ENCODE results near the gene CBLB.

CBLB gene

DNA sequence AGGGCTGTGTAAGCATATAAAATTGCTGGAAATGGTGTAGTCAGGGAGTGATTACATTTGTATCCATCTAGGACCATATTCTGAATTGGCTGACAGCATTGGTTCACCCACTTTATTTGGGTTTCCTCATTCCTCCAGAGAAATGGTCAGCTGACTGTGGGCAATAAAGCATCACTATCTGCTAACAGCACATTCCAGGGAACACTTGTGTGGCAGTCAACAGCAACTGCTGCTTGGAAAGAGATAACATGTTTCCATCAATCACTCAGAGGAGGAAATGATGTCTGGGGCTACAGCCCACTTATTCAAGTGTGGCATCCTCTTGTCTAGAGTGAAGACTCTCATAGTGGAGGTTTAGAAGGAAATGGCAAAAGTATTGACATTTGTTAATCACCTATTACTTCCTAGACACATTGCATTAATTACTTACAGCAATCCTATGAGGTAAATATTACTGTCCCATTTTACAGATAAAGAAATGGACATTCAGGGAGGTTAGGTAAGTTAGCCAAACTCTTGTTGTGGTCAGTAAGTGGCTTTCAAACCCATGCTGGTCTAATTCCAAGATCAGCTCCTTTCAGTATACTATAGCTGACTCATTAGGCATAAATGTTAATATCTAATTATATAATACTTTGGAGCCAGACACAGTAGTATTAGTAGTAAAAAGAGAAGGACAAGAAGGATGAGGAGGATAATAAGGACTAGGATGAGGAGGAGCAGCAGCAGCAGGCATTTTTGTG lies 254.4 kb downstream of the CBLB start:
- TF ChIP-seq, protein P1, sequence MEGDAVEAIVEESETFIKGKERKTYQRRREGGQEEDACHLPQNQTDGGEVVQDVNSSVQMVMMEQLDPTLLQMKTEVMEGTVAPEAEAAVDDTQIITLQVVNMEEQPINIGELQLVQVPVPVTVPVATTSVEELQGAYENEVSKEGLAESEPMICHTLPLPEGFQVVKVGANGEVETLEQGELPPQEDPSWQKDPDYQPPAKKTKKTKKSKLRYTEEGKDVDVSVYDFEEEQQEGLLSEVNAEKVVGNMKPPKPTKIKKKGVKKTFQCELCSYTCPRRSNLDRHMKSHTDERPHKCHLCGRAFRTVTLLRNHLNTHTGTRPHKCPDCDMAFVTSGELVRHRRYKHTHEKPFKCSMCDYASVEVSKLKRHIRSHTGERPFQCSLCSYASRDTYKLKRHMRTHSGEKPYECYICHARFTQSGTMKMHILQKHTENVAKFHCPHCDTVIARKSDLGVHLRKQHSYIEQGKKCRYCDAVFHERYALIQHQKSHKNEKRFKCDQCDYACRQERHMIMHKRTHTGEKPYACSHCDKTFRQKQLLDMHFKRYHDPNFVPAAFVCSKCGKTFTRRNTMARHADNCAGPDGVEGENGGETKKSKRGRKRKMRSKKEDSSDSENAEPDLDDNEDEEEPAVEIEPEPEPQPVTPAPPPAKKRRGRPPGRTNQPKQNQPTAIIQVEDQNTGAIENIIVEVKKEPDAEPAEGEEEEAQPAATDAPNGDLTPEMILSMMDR (IDR thresholded peaks at IDR 0.05; ENCODE audit: low read depth, low read length): no peak
- no peak overlapping the region for H3K4me3 ChIP-seq (ENCODE audit: low read depth, low read length)

DNA sequence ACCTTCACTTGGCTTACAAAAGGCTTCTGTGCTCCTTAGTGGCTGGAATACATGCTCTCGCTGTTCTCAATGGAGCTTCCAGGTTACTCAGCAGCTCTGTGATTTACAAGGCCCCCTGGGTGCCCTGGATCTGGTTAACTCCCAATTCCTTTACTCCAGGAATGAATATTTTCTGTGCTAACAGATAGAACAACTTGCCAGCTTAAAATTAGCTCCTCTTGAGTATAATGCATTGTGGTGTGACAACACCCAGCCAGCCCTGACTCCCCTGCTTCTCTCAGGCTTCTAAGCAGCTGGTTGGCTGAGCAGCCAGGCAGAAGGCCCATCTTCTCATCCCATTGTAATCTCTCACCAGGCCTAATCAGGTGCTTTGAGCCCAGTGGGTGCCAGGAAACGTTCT lies 255.7 kb downstream of the CBLB start:
- TF ChIP-seq, protein P1 (IDR thresholded peaks at IDR 0.05; ENCODE audit: low read depth, low read length): no peak
- no peak overlapping the region for H3K4me3 ChIP-seq (ENCODE audit: low read depth, low read length)

DNA sequence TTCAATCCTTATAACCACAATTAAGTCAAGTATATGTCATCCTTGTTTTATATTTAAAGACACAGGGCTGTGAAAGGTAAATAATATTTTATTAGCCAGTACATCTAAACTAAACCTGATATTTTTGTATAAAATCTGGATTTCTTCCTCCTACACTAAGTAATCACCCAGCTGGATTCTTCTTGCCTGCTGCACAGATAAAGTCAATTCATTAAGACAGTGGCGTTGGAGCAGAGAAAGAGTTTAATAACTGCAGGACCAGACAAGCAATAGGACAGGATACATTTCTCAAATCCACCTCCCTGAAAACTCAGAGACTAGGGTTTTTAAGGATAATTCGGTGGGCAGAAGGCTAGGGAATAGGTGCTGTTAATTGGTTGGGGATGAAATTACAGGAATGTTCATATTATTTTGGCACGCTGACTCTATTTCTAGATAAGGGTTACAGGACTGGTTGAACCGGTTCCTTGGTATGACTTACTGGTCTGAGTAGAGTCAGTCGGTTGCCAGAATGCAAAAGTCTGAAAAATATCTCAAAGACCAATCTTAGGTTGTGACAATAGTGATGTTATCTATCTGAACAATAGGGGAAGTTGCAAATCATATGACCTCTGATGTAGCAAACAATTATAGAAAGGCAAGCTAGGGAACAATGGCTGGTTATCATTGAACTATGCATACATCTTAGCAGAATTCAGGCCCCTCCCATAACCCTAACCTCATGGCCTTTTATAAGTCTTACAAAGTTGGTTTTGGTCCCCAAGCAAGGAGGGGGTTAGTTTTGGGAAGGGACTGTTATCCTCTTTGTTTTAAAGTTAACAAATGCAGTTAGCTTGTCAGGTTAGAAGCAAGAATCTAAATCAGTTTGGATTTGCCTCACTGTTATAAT lies 257.3 kb downstream of the CBLB start:
- TF ChIP-seq, protein P1 (IDR thresholded peaks at IDR 0.05; ENCODE audit: low read depth, low read length): no peak
- no peak overlapping the region for H3K4me3 ChIP-seq (ENCODE audit: low read depth, low read length)

DNA sequence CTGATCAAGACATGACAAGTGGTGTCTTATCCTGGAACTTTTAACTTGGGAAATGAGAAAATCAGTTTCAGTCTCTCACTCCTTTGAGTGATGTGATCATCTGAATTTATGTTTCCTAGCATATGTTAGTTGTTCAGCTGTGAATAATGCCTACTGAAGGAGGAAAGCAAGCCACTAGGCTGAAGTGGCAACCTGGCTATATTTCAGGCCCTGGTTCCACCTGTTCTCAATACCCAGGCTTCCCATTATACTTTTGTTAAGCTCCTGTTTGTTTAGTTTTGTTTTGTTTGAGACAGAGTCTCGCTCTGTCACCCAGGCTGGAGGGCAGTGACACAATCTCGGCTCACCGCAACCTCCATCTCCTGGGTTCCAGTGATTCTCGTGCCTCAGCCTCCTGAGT lies 258.3 kb downstream of the CBLB start:
- TF ChIP-seq, protein P1 (IDR thresholded peaks at IDR 0.05; ENCODE audit: low read depth, low read length): no peak
- no peak overlapping the region for H3K4me3 ChIP-seq (ENCODE audit: low read depth, low read length)

DNA sequence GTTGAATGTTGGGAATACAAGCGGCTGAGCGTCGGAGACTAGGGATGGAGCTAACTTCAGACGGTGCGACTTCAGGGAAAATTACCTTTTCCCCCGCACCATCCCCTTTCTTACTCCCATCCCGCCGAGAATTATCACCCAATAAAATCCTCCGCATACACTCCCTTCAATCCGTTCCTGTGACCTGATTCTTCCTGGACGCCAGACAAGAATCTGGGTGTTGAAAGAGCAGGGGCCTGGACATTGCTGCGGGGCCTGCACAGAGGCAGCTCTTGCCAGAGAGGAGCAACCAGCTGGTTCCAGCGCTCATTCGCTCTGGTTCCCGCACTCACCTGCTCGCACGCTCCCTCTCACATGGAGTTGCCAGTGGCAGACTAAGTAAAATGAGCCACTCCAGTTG lies 260.2 kb downstream of the CBLB start:
- TF ChIP-seq, protein P1 (IDR thresholded peaks at IDR 0.05; ENCODE audit: low read depth, low read length): no peak
- H3K4me3 ChIP-seq (ENCODE audit: low read depth, low read length): no peak overlapping the region

DNA sequence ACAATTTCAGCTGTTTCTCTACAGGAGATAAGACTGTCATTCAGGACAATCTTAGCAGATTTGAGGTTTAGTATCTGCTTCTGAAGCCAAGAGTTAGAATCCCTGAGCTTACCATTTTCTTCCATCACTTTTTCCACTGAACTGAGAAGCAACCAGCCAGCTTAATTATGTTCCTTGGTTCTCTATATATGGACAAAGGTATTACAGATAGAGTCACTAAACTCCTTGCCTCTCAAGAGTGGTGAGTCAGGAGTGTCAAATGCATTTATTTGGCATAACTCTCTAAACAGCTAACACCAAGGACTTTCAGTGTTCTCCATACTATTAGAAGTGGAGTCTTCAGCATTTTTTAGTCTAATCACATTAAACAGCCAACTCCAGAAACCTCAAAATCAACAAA lies 262.8 kb downstream of the CBLB start:
- TF ChIP-seq, protein P1 (IDR thresholded peaks at IDR 0.05; ENCODE audit: low read depth, low read length): no peak

More for the DNA sequence above, 262.8 kb downstream of the CBLB start:
- H3K4me3 ChIP-seq (ENCODE audit: low read depth, low read length): no peak overlapping the region

Measured in WI38 (cell line).